Measurements from ENCODE around the gene CSDE1. TPM values are rescaled to one million over a fixed set of nuclear protein-coding genes. Genes with fewer than 3 reads are reported as not detected.

Gene CSDE1
- total RNA-seq, 1 experiment from 2014 or later, result 190 TPM

- DNase-seq (ENCODE audit: low spot score), result peak; percentile 87
- in situ Hi-C loops (cut with HindIII; ENCODE audit: low sequenced_read_pairs), result no loop called here
Measured at GRCh38 chr1:114670083-114671010, 87.4 kb downstream of the CSDE1 start.

DNA sequence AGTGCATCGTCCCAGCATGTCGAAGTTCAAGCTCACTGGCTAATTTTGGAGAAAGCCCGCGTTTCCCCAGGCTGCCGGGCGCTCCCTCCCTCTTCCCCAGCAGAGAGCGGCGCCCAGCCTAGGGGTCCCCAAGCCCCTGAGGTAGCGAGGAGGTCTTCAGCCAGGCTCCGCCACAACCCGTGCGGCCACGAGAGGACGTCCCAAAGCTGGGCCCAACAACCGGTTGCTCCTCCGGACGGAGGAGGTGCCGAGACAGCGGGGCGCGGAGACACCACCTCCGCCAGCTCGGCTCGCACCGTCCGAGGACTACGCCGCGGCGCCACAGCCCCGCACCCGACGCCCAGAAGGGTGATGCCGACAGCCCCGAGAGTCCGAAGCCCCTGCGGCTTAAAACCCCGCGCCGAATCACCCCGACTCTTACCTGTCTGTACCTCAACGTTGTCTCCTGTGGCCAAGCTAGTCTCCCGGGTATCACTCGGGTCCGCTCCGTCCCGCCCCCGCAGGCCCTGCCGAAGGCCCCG lies 88.2 kb downstream of the CSDE1 start, which contains the start of gene DENND2C:
TSS of gene DENND2C (minus strand) at position 488 of the 521 bp plus-strand sequence. CDS start 44,065 bp downstream, outside the sequence.
- no peak for DNase-seq (ENCODE audit: low spot score)
- in situ Hi-C loops (cut with HindIII; ENCODE audit: low sequenced_read_pairs), result no loop called here

GRCh38 chr1:114668784-114669561 lies 88.8 kb downstream of the CSDE1 start:
- in situ Hi-C loops (cut with HindIII; ENCODE audit: low sequenced_read_pairs), result no loop called here
- DNase-seq (ENCODE audit: low spot score), result no peak

GRCh38 chr1:114668373-114668772 lies 89.4 kb downstream of the CSDE1 start:
- in situ Hi-C loops (cut with HindIII; ENCODE audit: low sequenced_read_pairs), result no loop called here
- no peak for DNase-seq (ENCODE audit: low spot score)

- in situ Hi-C loops (cut with HindIII; ENCODE audit: low sequenced_read_pairs), result no loop called here
- DNase-seq (ENCODE audit: low spot score), result no peak
Measured at GRCh38 chr1:114666954-114667353, 90.8 kb downstream of the CSDE1 start.

Other genes with a start within 250 kb of the CSDE1 start
- gene TRIM33, start 246.8 kb downstream of the CSDE1 start, total RNA-seq (2014; rRNA removed; shearing (Covaris generic)), result 16.5 and 21.1 TPM in 2 replicates
- 43.4 and 48.5 TPM in 2 replicates for gene BCAS2, start 176.4 kb downstream of the CSDE1 start, total RNA-seq (2014; rRNA removed; shearing (Covaris generic))
- 0.49 and 5.0 TPM in 2 replicates for gene DENND2C, start 87.9 kb downstream of the CSDE1 start, total RNA-seq (2014; rRNA removed; shearing (Covaris generic))
- gene AMPD1, start 62.4 kb downstream of the CSDE1 start, total RNA-seq (2014; rRNA removed; shearing (Covaris generic)), result not detected in 2 replicates
- 61.4 and 91.2 TPM in 2 replicates for gene NRAS, start 41.2 kb downstream of the CSDE1 start, total RNA-seq (2014; rRNA removed; shearing (Covaris generic))
- gene SIKE1, start 22.7 kb upstream of the CSDE1 start, total RNA-seq (2014; rRNA removed; shearing (Covaris generic)), result 77.7 and 79.4 TPM in 2 replicates
- gene SYCP1, start 96.9 kb upstream of the CSDE1 start, total RNA-seq (2014; rRNA removed; shearing (Covaris generic)), result not detected in 2 replicates